GM23248 (cell line): ENCODE results near the gene CCDC92. TPM values are rescaled to one million over a fixed set of nuclear protein-coding genes. Genes with fewer than 3 reads are reported as not detected.

Experiments
- DNase-seq: peaks from one replicate; pipeline ENCODE4 v3.0.0-alpha.2; 2015
- H2AFZ ChIP-seq: fragments of 200-600 bp; sonication (generic); 2 replicates; pipeline ENCODE4 v1.6.1; 2016; ENCODE audit warnings: antibody characterized with exemption
- H3F3A ChIP-seq: fragments of 200-600 bp; sonication (generic); 2 replicates; pipeline ENCODE4 v1.6.1; 2016; ENCODE audit warnings: mild to moderate bottlenecking, antibody characterized with exemption, mixed run types; ENCODE audit not compliant: insufficient read depth
- H3K27ac ChIP-seq: fragments of 200-600 bp; sonication (generic); 2 replicates; pipeline ENCODE4 v1.5.1; 2016; ENCODE audit warnings: mild to moderate bottlenecking
- H3K27me3 ChIP-seq: fragments of 200-600 bp; sonication (generic); replicated peaks from 2 replicates; pipeline ENCODE4 v1.6.1; 2016; ENCODE audit warnings: mild to moderate bottlenecking; ENCODE audit not compliant: insufficient read depth
- H3K36me3 ChIP-seq: fragments of 200-600 bp; sonication (generic); 2 replicates; pipeline ENCODE4 v1.6.1; 2016; ENCODE audit warnings: low read depth, mild to moderate bottlenecking
- H3K4me1 ChIP-seq: fragments of 200-600 bp; sonication (generic); 2 replicates; pipeline ENCODE4 v1.6.1; 2016; ENCODE audit warnings: mild to moderate bottlenecking; ENCODE audit not compliant: insufficient read depth
- H3K4me2 ChIP-seq: fragments of 200-600 bp; sonication (generic); one replicate; pipeline ENCODE4 v1.6.1; 2016; ENCODE audit warnings: mild to moderate bottlenecking; ENCODE audit not compliant: unreplicated experiment
- H3K4me3 ChIP-seq: fragments of 200-600 bp; sonication (generic); 2 replicates; pipeline ENCODE4 v1.5.1; 2016; ENCODE audit warnings: mild to moderate bottlenecking
- H3K79me2 ChIP-seq: fragments of 200-600 bp; sonication (generic); 2 replicates; pipeline ENCODE4 v1.6.1; 2016; ENCODE audit warnings: mild to moderate bottlenecking; ENCODE audit not compliant: insufficient read depth
- H3K9ac ChIP-seq: fragments of 200-600 bp; sonication (generic); 2 replicates; pipeline ENCODE4 v1.6.1; 2016; ENCODE audit warnings: mild to moderate bottlenecking
- H3K9me2 ChIP-seq: fragments of 200-600 bp; sonication (generic); 2 replicates; pipeline ENCODE4 v1.6.1; 2016; ENCODE audit warnings: mixed run types, mild to moderate bottlenecking, moderate library complexity; ENCODE audit not compliant: insufficient read depth
- H3K9me3 ChIP-seq: fragments of 200-600 bp; sonication (generic); one replicate; pipeline ENCODE4 v1.6.1; 2017; ENCODE audit warnings: low read depth
- H4K20me1 ChIP-seq: fragments of 200-600 bp; sonication (generic); 2 replicates; pipeline ENCODE4 v1.6.0; 2016; ENCODE audit not compliant: insufficient read depth
- EZH2 ChIP-seq: fragments of 200-600 bp; sonication (generic); IDR thresholded peaks from 2 replicates; pipeline ENCODE4 v1.6.1; 2018; ENCODE audit warnings: antibody characterized with exemption, mild to moderate bottlenecking; ENCODE audit not compliant: insufficient read depth, poor library complexity, severe bottlenecking
- EZH2phosphoT487 ChIP-seq: fragments of 200-600 bp; sonication (generic); IDR thresholded peaks from 2 replicates; pipeline ENCODE4 v1.6.1; 2018; ENCODE audit warnings: antibody characterized with exemption, moderate library complexity, mild to moderate bottlenecking, low read depth; ENCODE audit not compliant: insufficient read depth
- WGBS, 2 experiments: methylation state at CpG; one replicate each; pipeline ENCODE4 v1.1.6; 2015 to 2017; ENCODE audit warnings: low lambda C conversion rate in 2 of 2, low coverage in 1 of 2; ENCODE audit errors: missing lambda C conversion rate in 2 of 2; 5-methylcytosine and 5-hydroxymethylcytosine counted together
- in situ Hi-C: fragments of 300-500 bp; cut with MboI; formaldehyde crosslinking; loops from 2 replicates; pipeline ENCODE4 v1.15.0; 2020
- polyA plus RNA-seq: library from polyadenylated mRNA; unstranded; fragments of >200 nt; fragmentation: Nextera tagmentation; extraction: Ambion mirVana; gene quantifications from 2 replicates; pipeline ENCODE4 v1.2.1, GENCODE V29; 2016
- total RNA-seq: library from RNA; depleted of rRNA; stranded (reverse); fragments of >200 nt; shearing (Covaris generic); gene quantifications from 2 replicates; pipeline ENCODE4 v1.2.3, GENCODE V29; 2014

CCDC92 gene
- total and polyA plus RNA-seq, 2 experiments from 2014 or later, result 20.3 to 49.5 TPM

GRCh38 chr12:123990511-123990910 lies 17.9 kb upstream of the CCDC92 start:
- H3K9ac ChIP-seq, result no peak overlapping the region
- no peaks in the 10 kb centered on the region for H3K9me2 ChIP-seq
- 77 to 84% methylated on average over 4 of the region's 4 CpGs for WGBS, 2 experiments
- H3K27me3 ChIP-seq, result no peaks in the 10 kb centered on the region
- H3K36me3 ChIP-seq, result peaks cover 9% of the 10 kb centered on the region
- TF ChIP-seq EZH2 (no peak), EZH2phosphoT487 (no peak)
- peaks cover 4% of the 10 kb centered on the region for H3K79me2 ChIP-seq
- peak overlapping the region; percentile 2; the same call in 1 of the 2 replicates for H3K27ac ChIP-seq
- no peak overlapping the region for H3K4me3 ChIP-seq
- in situ Hi-C loops, result no loop called here
- peaks cover 38% of the 10 kb centered on the region for H3F3A ChIP-seq
- no peaks in the 10 kb centered on the region for H3K9me3 ChIP-seq
- H3K4me1 ChIP-seq, result peaks cover 27% of the 10 kb centered on the region
- peak overlapping the region; percentile 24 for H3K4me2 ChIP-seq
- no peak overlapping the region for H2AFZ ChIP-seq
- no peaks in the 10 kb centered on the region for H4K20me1 ChIP-seq
- DNase-seq, result peak; percentile 67

GRCh38 chr12:123989753-123990152 lies 17.1 kb upstream of the CCDC92 start:
- no peak for DNase-seq
- 87 to 100% methylated on average over 1 of the region's 1 CpG for WGBS, 2 experiments
- Histone ChIP-seq H3K9me2 (no peaks in the 10 kb centered on the region), H2AFZ (no peak overlapping the region), H3K9ac (no peak overlapping the region), H3K4me2 (no peak overlapping the region), H3K27me3 (no peaks in the 10 kb centered on the region), H3K36me3 (peaks cover 9% of the 10 kb centered on the region), H3K27ac (no peak overlapping the region), H3K79me2 (peaks cover 12% of the 10 kb centered on the region), H3K4me3 (no peak overlapping the region), H3F3A (peaks cover 31% of the 10 kb centered on the region), H3K4me1 (peaks cover 20% of the 10 kb centered on the region), H4K20me1 (no peaks in the 10 kb centered on the region), H3K9me3 (no peaks in the 10 kb centered on the region)
- TF ChIP-seq EZH2 (no peak), EZH2phosphoT487 (no peak)
- in situ Hi-C loops, result loop anchor here (10.0 kb wide), 1 partner anchor 185 kb away; no protein-coding TSS in a partner anchor

- H3K36me3 ChIP-seq, result peaks cover 9% of the 10 kb centered on the region
- H3K79me2 ChIP-seq, result peaks cover 18% of the 10 kb centered on the region
- H3K9ac ChIP-seq, result no peak overlapping the region
- H3K9me3 ChIP-seq, result no peaks in the 10 kb centered on the region
- in situ Hi-C loops, result loop anchor here (10.0 kb wide), 1 partner anchor 184 kb away; no protein-coding TSS in a partner anchor
- WGBS, 2 experiments, result 96 to 99% methylated on average over 5 of the region's 5 CpGs
- H3K4me2 ChIP-seq, result no peak overlapping the region
- no peaks in the 10 kb centered on the region for H3K27me3 ChIP-seq
- no peaks in the 10 kb centered on the region for H4K20me1 ChIP-seq
- H2AFZ ChIP-seq, result no peak overlapping the region
- no peak for DNase-seq
- no peak overlapping the region for H3K27ac ChIP-seq
- peaks cover 25% of the 10 kb centered on the region for H3F3A ChIP-seq
- no peak overlapping the region for H3K4me3 ChIP-seq
- H3K9me2 ChIP-seq, result no peaks in the 10 kb centered on the region
- H3K4me1 ChIP-seq, result peaks cover 19% of the 10 kb centered on the region
- no peak for TF ChIP-seq EZH2phosphoT487
- TF ChIP-seq EZH2, result no peak
These were observed 16.5 kb upstream of the CCDC92 start for GRCh38 chr12:123989168-123989567.

- no peak overlapping the region for H3K9ac ChIP-seq
- in situ Hi-C loops, result loop anchor here (10.0 kb wide), 1 partner anchor 182 kb away; no protein-coding TSS in a partner anchor
These were observed 14.4 kb upstream of the CCDC92 start for GRCh38 chr12:123987022-123987421.

More at GRCh38 chr12:123987022-123987421, 14.4 kb upstream of the CCDC92 start:
- no peak overlapping the region for H3K4me2 ChIP-seq
- no peak for DNase-seq
- H3K27me3 ChIP-seq, result no peaks in the 10 kb centered on the region
- no peak overlapping the region for H2AFZ ChIP-seq
- H3F3A ChIP-seq, result peaks cover 22% of the 10 kb centered on the region
- 96 to 98% methylated on average over 2 of the region's 2 CpGs for WGBS, 2 experiments
- no peaks in the 10 kb centered on the region for H4K20me1 ChIP-seq
- H3K4me3 ChIP-seq, result no peak overlapping the region
- peaks cover 27% of the 10 kb centered on the region for H3K79me2 ChIP-seq
- TF ChIP-seq EZH2 (no peak), EZH2phosphoT487 (no peak)
- H3K36me3 ChIP-seq, result peaks cover 9% of the 10 kb centered on the region
- H3K9me3 ChIP-seq, result no peaks in the 10 kb centered on the region
- H3K27ac ChIP-seq, result no peak overlapping the region
- H3K9me2 ChIP-seq, result no peaks in the 10 kb centered on the region
- H3K4me1 ChIP-seq, result peaks cover 19% of the 10 kb centered on the region
